ENCODE data around the gene ZNF343. TPM values are rescaled to one million over a fixed set of nuclear protein-coding genes. Genes with fewer than 3 reads are reported as not detected.

Gene ZNF343
- 10 to 100 TPM in 1 of 6 donors, 1 to 10 TPM in 5; 8.4 to 13.3 (median 8.9) TPM for total RNA-seq

DNA sequence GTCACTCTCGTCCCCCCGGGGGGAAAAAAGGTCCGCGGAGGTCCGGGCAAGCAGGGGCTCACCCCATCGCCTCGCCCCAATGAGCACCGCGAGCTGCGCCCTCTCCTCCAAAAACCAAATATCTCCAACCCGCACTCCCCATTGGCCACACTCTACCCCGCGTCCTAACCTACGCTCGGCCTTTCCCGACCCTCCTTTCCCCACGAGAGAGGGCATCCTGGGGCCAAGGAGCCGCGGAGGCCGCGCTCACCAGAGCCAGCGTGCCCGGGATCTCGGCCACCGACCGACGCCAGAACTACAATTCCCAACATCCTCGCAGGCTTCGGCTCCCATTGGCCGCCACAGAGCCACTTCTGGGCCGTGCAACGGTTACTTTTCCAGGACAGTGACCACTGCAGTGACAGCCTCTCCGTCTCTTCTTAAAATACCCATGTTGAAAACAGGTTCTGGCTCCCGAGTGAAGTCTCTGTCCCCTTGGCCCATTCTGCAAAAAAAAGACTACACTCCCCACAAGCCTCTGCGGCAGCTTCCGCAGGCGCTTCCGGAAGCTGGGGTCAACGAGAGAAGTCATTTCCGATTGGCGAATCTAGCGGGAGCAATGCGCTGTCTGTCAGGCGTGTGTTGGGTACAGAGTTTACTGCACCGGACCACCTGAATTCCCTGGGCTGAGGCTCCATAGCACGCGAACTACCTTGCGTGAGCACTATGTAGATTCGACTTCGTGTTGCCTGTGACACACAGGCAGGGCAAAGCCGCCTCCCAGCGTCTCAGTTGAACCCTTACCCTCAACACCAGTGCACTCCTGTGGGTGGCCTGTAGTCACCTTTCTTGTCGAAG lies at the start of gene ZNF343:
Gene ZNF343, minus strand, starts transcription at position 285 of the 837 bp plus-strand sequence. CDS start 15,020 bp downstream, outside the sequence.
- TF ChIP-seq, protein P1, sequence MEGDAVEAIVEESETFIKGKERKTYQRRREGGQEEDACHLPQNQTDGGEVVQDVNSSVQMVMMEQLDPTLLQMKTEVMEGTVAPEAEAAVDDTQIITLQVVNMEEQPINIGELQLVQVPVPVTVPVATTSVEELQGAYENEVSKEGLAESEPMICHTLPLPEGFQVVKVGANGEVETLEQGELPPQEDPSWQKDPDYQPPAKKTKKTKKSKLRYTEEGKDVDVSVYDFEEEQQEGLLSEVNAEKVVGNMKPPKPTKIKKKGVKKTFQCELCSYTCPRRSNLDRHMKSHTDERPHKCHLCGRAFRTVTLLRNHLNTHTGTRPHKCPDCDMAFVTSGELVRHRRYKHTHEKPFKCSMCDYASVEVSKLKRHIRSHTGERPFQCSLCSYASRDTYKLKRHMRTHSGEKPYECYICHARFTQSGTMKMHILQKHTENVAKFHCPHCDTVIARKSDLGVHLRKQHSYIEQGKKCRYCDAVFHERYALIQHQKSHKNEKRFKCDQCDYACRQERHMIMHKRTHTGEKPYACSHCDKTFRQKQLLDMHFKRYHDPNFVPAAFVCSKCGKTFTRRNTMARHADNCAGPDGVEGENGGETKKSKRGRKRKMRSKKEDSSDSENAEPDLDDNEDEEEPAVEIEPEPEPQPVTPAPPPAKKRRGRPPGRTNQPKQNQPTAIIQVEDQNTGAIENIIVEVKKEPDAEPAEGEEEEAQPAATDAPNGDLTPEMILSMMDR (IDR thresholded peaks at IDR 0.05), result no peak
- TF ChIP-seq POLR2AphosphoS5 (IDR thresholded peaks at IDR 0.05), result peak; percentile 62 to 67
- no peak for TF ChIP-seq EP300 (IDR thresholded peaks at IDR 0.05)
- peak in 2 of 4 donors; percentile 13 to 63 for TF ChIP-seq POLR2A (IDR thresholded peaks at IDR 0.05)
- no peaks in the 10 kb centered on the region for H3K27me3 ChIP-seq
- H3K27ac ChIP-seq, result peak within 1 kb of the TSS; percentile 83 to 90 (median 88)
- H3K9me3 ChIP-seq, result no peaks in the 10 kb centered on the region
- ATAC-seq (ENCODE audit: low FRiP score in 2 of 2), result peak; percentile 96 to 98
- 1 to 2% methylated on average over 14 to 53 of the region's 53 CpGs for WGBS, 2 donors
- peak; percentile 81 to 91 for DNase-seq
- H3K4me1 ChIP-seq, result peaks cover 13 to 17% (median 14%) of the 10 kb centered on the region in 4 donors
- H3K36me3 ChIP-seq, result no peaks in the 10 kb centered on the region
- peak within 1 kb of the TSS; percentile 70 to 88 (median 80) for H3K4me3 ChIP-seq

DNA sequence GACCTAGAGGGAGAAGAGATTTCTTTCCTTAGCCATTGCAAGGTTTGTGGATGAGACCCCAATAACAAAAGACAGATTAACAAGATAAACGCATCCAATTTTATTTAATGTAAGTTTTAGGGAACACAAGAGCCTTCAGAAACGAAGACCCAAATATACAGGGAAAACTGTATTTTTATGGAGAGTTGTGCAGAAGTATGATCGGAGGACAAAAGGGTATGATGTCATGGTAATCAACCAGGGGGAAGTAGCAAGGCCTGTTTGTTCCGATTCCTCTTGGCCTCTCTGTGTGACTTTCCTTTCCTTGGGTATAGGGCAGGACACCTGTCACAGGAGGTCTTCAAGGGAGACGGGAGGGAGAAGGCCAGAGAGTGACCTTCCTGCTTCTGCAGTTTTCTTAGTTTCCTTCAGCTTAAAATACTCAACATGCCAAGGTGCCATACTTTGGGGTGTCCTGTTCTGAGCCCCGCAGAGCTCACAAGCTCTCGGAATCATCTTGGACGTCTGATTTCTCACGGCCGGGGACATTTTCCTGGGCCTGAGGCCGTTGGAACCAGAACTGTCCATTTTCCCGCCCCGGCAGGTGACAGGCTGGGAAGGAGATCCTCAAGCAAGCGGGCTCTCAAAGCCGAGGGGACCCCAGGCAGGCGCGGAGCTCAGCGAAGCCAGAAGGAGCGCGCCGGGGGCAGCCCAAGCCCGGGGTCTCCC lies 49.3 kb upstream of the ZNF343 start:
- no peak for DNase-seq
- no peak for ATAC-seq (ENCODE audit: low FRiP score in 2 of 2)
- Histone ChIP-seq H3K9me3 (no peaks in the 10 kb centered on the region), H3K4me1 (peaks cover 5 to 12% (median 6%) of the 10 kb centered on the region in 4 donors), H3K36me3 (no peaks in the 10 kb centered on the region), H3K4me3 (no peak overlapping the region), H3K27me3 (peaks cover 0 to 20% (median 8%) of the 10 kb centered on the region in 4 donors), H3K27ac (no peak overlapping the region)
- WGBS, 2 donors, result 31 to 35% methylated on average over 15 to 22 of the region's 22 CpGs
- TF ChIP-seq POLR2AphosphoS5 (IDR thresholded peaks at IDR 0.05) (no peak), EP300 (IDR thresholded peaks at IDR 0.05) (no peak), POLR2A (IDR thresholded peaks at IDR 0.05) (no peak)
- TF ChIP-seq, protein P1 (IDR thresholded peaks at IDR 0.05), result no peak

DNA sequence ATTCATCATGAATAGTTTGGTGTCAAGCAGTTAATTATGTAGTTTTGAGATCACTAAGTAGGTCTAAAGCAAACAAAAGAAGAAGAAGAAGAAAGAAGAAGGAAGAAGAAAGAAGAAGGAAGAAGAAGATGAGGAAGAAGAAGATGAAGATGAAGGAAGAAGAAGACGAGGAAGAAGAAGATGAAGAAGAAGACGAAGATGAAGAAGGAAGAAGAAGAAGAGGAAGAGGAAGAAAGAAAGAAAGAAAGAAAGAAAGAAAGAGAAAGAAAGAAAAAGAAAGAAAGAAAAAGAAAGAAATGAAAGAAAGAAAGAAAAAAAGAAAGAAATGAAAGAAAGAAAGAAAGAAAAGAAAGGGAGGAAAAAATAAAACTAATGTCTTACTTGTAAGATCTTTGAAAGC lies 36.9 kb upstream of the ZNF343 start:
- Histone ChIP-seq H3K36me3 (no peaks in the 10 kb centered on the region), H3K9me3 (no peaks in the 10 kb centered on the region), H3K27ac (no peak overlapping the region), H3K4me1 (no peaks in the 10 kb centered on the region), H3K27me3 (no peaks in the 10 kb centered on the region), H3K4me3 (no peak overlapping the region)
- 71 to 73% methylated on average over 2 of the region's 2 CpGs for WGBS, 2 donors
- DNase-seq (no peak), ATAC-seq (ENCODE audit: low FRiP score in 2 of 2) (no peak)
- TF ChIP-seq POLR2AphosphoS5 (IDR thresholded peaks at IDR 0.05) (no peak), EP300 (IDR thresholded peaks at IDR 0.05) (no peak), POLR2A (IDR thresholded peaks at IDR 0.05) (no peak)
- TF ChIP-seq, protein P1 (IDR thresholded peaks at IDR 0.05), result no peak

DNA sequence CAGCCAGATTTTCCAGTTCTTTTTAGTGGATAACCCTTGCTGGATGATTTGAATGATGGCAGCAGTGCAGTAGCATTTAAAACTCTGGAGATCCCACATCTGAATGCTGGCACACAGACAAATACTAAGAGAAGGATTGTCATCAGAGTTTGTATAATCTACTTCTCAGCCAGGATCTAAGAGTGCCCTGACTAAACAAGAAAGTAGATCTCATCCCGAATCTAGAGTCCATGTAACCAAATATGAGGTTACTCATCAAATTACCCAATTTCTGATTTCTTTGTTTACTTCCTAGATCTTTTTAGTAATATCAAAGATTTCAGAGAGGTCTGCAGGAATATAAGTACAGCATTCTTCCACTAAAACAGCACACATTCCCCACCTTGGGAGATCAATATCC lies 35.5 kb upstream of the ZNF343 start:
- ATAC-seq (ENCODE audit: low FRiP score in 2 of 2) (no peak), DNase-seq (no peak)
- Histone ChIP-seq H3K9me3 (no peaks in the 10 kb centered on the region), H3K4me3 (no peak overlapping the region), H3K4me1 (no peaks in the 10 kb centered on the region), H3K27me3 (no peaks in the 10 kb centered on the region), H3K36me3 (no peaks in the 10 kb centered on the region), H3K27ac (no peak overlapping the region)
- 60 to 80% methylated on average over 1 of the region's 1 CpG for WGBS, 2 donors
- no peak for TF ChIP-seq EP300 (IDR thresholded peaks at IDR 0.05)
- TF ChIP-seq POLR2AphosphoS5 (IDR thresholded peaks at IDR 0.05), result no peak
- TF ChIP-seq, protein P1 (IDR thresholded peaks at IDR 0.05), result no peak
- TF ChIP-seq POLR2A (IDR thresholded peaks at IDR 0.05), result no peak

Measured in upper lobe of left lung (tissue), 6 donors.